ENCODE measurements around the gene NIFK. TPM values are rescaled to one million over a fixed set of nuclear protein-coding genes. Genes with fewer than 3 reads are reported as not detected.

The NIFK gene
- total RNA-seq, 2 experiments from 2014 or later: 78.1 to 107 TPM

DNA sequence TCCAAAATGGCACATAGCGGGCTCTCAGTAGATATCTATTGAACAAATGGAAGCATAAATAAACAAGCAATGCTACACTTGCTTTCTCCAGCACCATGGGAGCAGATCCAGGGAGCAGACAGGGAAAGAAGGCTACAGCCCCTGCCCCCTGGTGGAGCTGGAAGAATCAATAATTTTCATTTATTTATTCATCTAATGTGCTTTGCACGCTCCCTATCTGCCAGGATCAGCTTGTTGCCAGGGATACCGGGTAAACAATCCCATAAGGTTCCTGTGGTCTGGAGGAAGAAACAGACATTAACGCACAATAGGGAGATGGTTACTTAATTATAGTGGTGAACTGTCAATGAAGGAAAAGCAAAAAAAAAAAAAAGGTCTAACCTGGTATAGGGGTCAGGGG is 47.3 kb downstream of the NIFK start:
- no peaks in the 10 kb centered on the region for H3K9me2 ChIP-seq (ENCODE audit: insufficient read depth, low read length)
- no peak overlapping the region for H2AFZ ChIP-seq (ENCODE audit: low read length)
- no peaks in the 10 kb centered on the region for H3K79me2 ChIP-seq (ENCODE audit: insufficient read depth, low read depth, low read length)
- H3K36me3 ChIP-seq (ENCODE audit: insufficient read depth, low read length): no peaks in the 10 kb centered on the region
- intact Hi-C loops (cut with micrococcal nuclease; ENCODE audit: unreplicated experiment): no loop called here
- H3K4me1 ChIP-seq (ENCODE audit: insufficient read depth, low read length, poor library complexity, severe bottlenecking): no peaks in the 10 kb centered on the region
- CTCF ChIA-PET (ENCODE audit: unreplicated experiment): no interaction called here
- BruUV-seq (replicated peaks): no TSS peak
- no peak for DNase-seq (ENCODE audit: low spot score)
- H3K27ac ChIP-seq (ENCODE audit: low read depth, low read length, poor library complexity, severe bottlenecking): no peak overlapping the region
- no peaks in the 10 kb centered on the region for H4K20me1 ChIP-seq (ENCODE audit: insufficient read depth, low read length)
- no peak overlapping the region for H3K4me3 ChIP-seq (ENCODE audit: low read depth, low read length, poor library complexity, severe bottlenecking)
- H3K9me3 ChIP-seq (ENCODE audit: low read length): no peaks in the 10 kb centered on the region
- POLR2A ChIA-PET: interaction anchor here (0.6 to 1.2 kb wide), 3 partner anchors 18 to 258 kb away, joined by 3 read pairs; no protein-coding TSS in a partner anchor
- TF ChIP-seq, protein P1, sequence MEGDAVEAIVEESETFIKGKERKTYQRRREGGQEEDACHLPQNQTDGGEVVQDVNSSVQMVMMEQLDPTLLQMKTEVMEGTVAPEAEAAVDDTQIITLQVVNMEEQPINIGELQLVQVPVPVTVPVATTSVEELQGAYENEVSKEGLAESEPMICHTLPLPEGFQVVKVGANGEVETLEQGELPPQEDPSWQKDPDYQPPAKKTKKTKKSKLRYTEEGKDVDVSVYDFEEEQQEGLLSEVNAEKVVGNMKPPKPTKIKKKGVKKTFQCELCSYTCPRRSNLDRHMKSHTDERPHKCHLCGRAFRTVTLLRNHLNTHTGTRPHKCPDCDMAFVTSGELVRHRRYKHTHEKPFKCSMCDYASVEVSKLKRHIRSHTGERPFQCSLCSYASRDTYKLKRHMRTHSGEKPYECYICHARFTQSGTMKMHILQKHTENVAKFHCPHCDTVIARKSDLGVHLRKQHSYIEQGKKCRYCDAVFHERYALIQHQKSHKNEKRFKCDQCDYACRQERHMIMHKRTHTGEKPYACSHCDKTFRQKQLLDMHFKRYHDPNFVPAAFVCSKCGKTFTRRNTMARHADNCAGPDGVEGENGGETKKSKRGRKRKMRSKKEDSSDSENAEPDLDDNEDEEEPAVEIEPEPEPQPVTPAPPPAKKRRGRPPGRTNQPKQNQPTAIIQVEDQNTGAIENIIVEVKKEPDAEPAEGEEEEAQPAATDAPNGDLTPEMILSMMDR (conservative IDR thresholded peaks at IDR 0.05; ENCODE audit: low read length): peak; percentile 34; the same call in 1 of the 2 replicates
- TF ChIP-seq EZH2phosphoT487 (IDR thresholded peaks at IDR 0.05; ENCODE audit: borderline replicate concordance, low read depth, low read length): no peak
- H3K4me2 ChIP-seq (ENCODE audit: low read length): no peak overlapping the region

DNA sequence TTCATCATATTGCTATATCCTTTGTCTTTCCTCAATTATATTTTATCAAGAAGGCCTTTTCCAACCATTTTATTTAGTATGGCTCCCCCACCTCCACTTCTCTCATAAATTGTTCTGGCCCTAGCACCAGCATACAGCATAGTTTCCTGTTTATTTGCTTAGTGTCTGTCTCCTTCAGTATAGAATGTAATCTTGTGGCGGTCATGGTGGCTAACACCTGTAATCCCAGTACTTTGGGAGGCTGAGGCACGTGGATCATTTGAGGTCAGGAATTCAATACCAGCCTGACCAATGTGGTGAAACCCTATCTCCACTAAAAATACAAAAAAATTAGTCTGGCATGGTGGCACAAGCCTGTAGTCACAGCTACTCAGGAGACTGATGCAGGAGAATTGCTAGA is 47.9 kb downstream of the NIFK start:
- TF ChIP-seq, protein P1 (conservative IDR thresholded peaks at IDR 0.05; ENCODE audit: low read length): no peak
- TF ChIP-seq EZH2phosphoT487 (IDR thresholded peaks at IDR 0.05; ENCODE audit: borderline replicate concordance, low read depth, low read length): no peak
- no peaks in the 10 kb centered on the region for H3K36me3 ChIP-seq (ENCODE audit: insufficient read depth, low read length)
- H3K27ac ChIP-seq (ENCODE audit: low read depth, low read length, poor library complexity, severe bottlenecking): no peak overlapping the region
- H3K9me2 ChIP-seq (ENCODE audit: insufficient read depth, low read length): no peaks in the 10 kb centered on the region
- ChIA-PET POLR2A (interaction anchor here (0.6 to 1.3 kb wide), 3 partner anchors 10 to 257 kb away, joined by 3 read pairs; no protein-coding TSS in a partner anchor), CTCF (ENCODE audit: unreplicated experiment) (no interaction called here)
- intact Hi-C loops (cut with micrococcal nuclease; ENCODE audit: unreplicated experiment): no loop called here
- BruUV-seq (replicated peaks): no TSS peak
- H3K4me1 ChIP-seq (ENCODE audit: insufficient read depth, low read length, poor library complexity, severe bottlenecking): no peaks in the 10 kb centered on the region
- 0 out of 2 replicates have a peak, but pooled peaks cover under 1% of the 10 kb centered on the region for H3K9me3 ChIP-seq (ENCODE audit: low read length)
- no peaks in the 10 kb centered on the region for H4K20me1 ChIP-seq (ENCODE audit: insufficient read depth, low read length)
- DNase-seq (ENCODE audit: low spot score): no peak
- no peak overlapping the region for H2AFZ ChIP-seq (ENCODE audit: low read length)
- H3K4me2 ChIP-seq (ENCODE audit: low read length): no peak overlapping the region
- H3K4me3 ChIP-seq (ENCODE audit: low read depth, low read length, poor library complexity, severe bottlenecking): no peak overlapping the region
- no peaks in the 10 kb centered on the region for H3K79me2 ChIP-seq (ENCODE audit: insufficient read depth, low read depth, low read length)

DNA sequence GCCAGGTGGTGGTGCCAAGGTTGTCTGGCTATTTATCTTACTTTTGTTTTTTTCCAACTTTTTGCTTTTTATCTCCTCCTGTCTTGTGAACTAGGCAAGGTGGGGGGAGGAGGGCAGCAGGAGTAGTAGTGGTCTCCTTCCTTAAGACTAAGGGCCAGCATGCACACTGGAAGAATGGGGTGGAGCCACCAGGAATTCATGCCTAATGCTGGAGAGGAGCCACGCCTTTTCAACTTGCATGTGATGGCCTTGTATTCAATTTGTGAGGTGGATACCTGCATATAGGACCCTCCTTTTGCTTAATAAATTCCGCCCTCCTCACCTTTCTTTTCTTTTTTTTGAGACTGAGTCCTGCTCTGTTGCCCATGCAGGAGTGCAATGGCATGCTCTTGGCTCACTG is 49.8 kb downstream of the NIFK start:
- H3K79me2 ChIP-seq (ENCODE audit: insufficient read depth, low read depth, low read length): no peaks in the 10 kb centered on the region
- H3K9me2 ChIP-seq (ENCODE audit: insufficient read depth, low read length): no peaks in the 10 kb centered on the region
- ChIA-PET CTCF (ENCODE audit: unreplicated experiment) (no interaction called here), POLR2A (no interaction called here)
- intact Hi-C loops (cut with micrococcal nuclease; ENCODE audit: unreplicated experiment): no loop called here
- H3K36me3 ChIP-seq (ENCODE audit: insufficient read depth, low read length): no peaks in the 10 kb centered on the region
- no peaks in the 10 kb centered on the region for H3K4me1 ChIP-seq (ENCODE audit: insufficient read depth, low read length, poor library complexity, severe bottlenecking)
- no peak overlapping the region for H2AFZ ChIP-seq (ENCODE audit: low read length)
- no peaks in the 10 kb centered on the region for H4K20me1 ChIP-seq (ENCODE audit: insufficient read depth, low read length)
- H3K4me3 ChIP-seq (ENCODE audit: low read depth, low read length, poor library complexity, severe bottlenecking): no peak overlapping the region
- no peak overlapping the region for H3K4me2 ChIP-seq (ENCODE audit: low read length)
- TF ChIP-seq, protein P1 (conservative IDR thresholded peaks at IDR 0.05; ENCODE audit: low read length): no peak
- no peak for TF ChIP-seq EZH2phosphoT487 (IDR thresholded peaks at IDR 0.05; ENCODE audit: borderline replicate concordance, low read depth, low read length)
- H3K9me3 ChIP-seq (ENCODE audit: low read length): peaks cover 18% of the 10 kb centered on the region
- no peak overlapping the region for H3K27ac ChIP-seq (ENCODE audit: low read depth, low read length, poor library complexity, severe bottlenecking)
- no TSS peak for BruUV-seq (replicated peaks)
- no peak for DNase-seq (ENCODE audit: low spot score)
